IMR-90 (cell line): ENCODE measurements around the gene ADCY2. TPM values are rescaled to one million over a fixed set of nuclear protein-coding genes. Genes with fewer than 3 reads are reported as not detected.

Source experiments
- ATAC-seq: fragments of 200-7000 bp; cut with Tn5 transposase; 2 replicates; pipeline ENCODE4 v1.9.1; 2020; ENCODE audit warnings: low read depth, mild to moderate bottlenecking, moderate library complexity
- BruUV-seq: library from RNA; stranded (reverse); fragments of 400-500 nt; replicated peaks from 2 replicates; lab custom pipeline; 2021; lab: Mats Ljungman, UMichigan
- CTCF ChIA-PET: fragments of 300-600 bp; formaldehyde crosslinking; extraction: SDS; loops from one replicate; lab custom pipeline; 2021; ENCODE audit warnings: antibody characterized with exemption; lab: Yijun Ruan, JAX
- POLR2A ChIA-PET: fragments of 300-600 bp; sonication (Branson Sonifier 250); formaldehyde crosslinking; loops from one replicate; lab custom pipeline; 2022; ENCODE audit warnings: antibody characterized with exemption; ENCODE audit not compliant: unreplicated experiment; lab: Charles Lee
- DNase-seq: peaks from one replicate; pipeline ENCODE4 v3.0.0; 2013
- H2AFZ ChIP-seq: replicated peaks from 2 replicates; pipeline ENCODE3; 2013; ENCODE audit warnings: low read length, mild to moderate bottlenecking; ENCODE audit not compliant: poor library complexity
- H2AK5ac ChIP-seq: 2 replicates; pipeline ENCODE4 v1.6.1; 2013; ENCODE audit warnings: low read depth, low read length, inconsistent platforms
- H2AK9ac ChIP-seq: replicated peaks from 2 replicates; pipeline ENCODE3; 2013; ENCODE audit warnings: mild to moderate bottlenecking, low read depth, low read length, moderate library complexity; ENCODE audit not compliant: poor library complexity
- H2BK120ac ChIP-seq: 2 replicates; pipeline ENCODE4 v1.6.1; 2013; ENCODE audit warnings: low read depth, low read length, inconsistent platforms
- H2BK15ac ChIP-seq: 3 replicates; pipeline ENCODE4 v1.6.1; 2013; ENCODE audit warnings: low read depth, low read length, inconsistent platforms
- H2BK20ac ChIP-seq: 2 replicates; pipeline ENCODE4 v1.6.1; 2013; ENCODE audit warnings: low read depth, mild to moderate bottlenecking, inconsistent platforms, low read length, moderate library complexity
- H2BK5ac ChIP-seq: 2 replicates; pipeline ENCODE4 v1.6.1; 2013; ENCODE audit warnings: mild to moderate bottlenecking, low read depth, low read length, inconsistent platforms; ENCODE audit not compliant: poor library complexity, severe bottlenecking
- H3K14ac ChIP-seq: replicated peaks from 2 replicates; pipeline ENCODE4 v1.6.1; 2013; ENCODE audit warnings: low read depth, low read length, inconsistent platforms
- H3K18ac ChIP-seq: 2 replicates; pipeline ENCODE4 v1.6.1; 2013; ENCODE audit warnings: low read depth, low read length, control low read depth
- H3K23ac ChIP-seq: 2 replicates; pipeline ENCODE4 v1.6.1; 2013; ENCODE audit warnings: low read depth, low read length, inconsistent platforms
- H3K27ac ChIP-seq: 2 replicates; pipeline ENCODE4 v1.5.1; 2013; ENCODE audit warnings: mild to moderate bottlenecking, control low read depth, low read length; ENCODE audit not compliant: insufficient read depth
- H3K27me3 ChIP-seq: 2 replicates; pipeline ENCODE4 v1.6.1; 2013; ENCODE audit warnings: low read length; ENCODE audit not compliant: control insufficient read depth, insufficient read depth
- H3K36me3 ChIP-seq: 2 replicates; pipeline ENCODE4 v1.6.1; 2013; ENCODE audit warnings: low read length, mixed read lengths; ENCODE audit not compliant: control insufficient read depth, insufficient read depth
- H3K4ac ChIP-seq: 2 replicates; pipeline ENCODE4 v1.6.1; 2013; ENCODE audit warnings: low read depth, low read length, inconsistent platforms
- H3K4me1 ChIP-seq: 2 replicates; pipeline ENCODE4 v1.6.1; 2013; ENCODE audit warnings: low read length, mixed read lengths; ENCODE audit not compliant: control insufficient read depth, insufficient read depth
- H3K4me2 ChIP-seq: 2 replicates; pipeline ENCODE4 v1.6.1; 2013; ENCODE audit warnings: low read depth, mild to moderate bottlenecking, control low read depth, low read length, moderate library complexity
- H3K4me3 ChIP-seq: 2 replicates; pipeline ENCODE4 v1.5.1; 2013; ENCODE audit warnings: low read depth, mild to moderate bottlenecking, control low read depth, low read length, moderate library complexity; ENCODE audit not compliant: insufficient read depth
- H3K56ac ChIP-seq: 2 replicates; pipeline ENCODE4 v1.6.1; 2013; ENCODE audit warnings: low read length, inconsistent platforms; ENCODE audit not compliant: insufficient read depth; ENCODE audit errors: extremely low read depth
- H3K79me1 ChIP-seq, 2 experiments: 2 replicates each; pipeline ENCODE4 v1.6.1; 2013; ENCODE audit warnings: low read length in 2 of 2, inconsistent platforms in 1 of 2, low read depth in 1 of 2
- H3K9ac ChIP-seq: 2 replicates; pipeline ENCODE4 v1.6.1; 2013; ENCODE audit warnings: low read depth, low read length, control low read depth
- H3K9me1 ChIP-seq: 2 replicates; pipeline ENCODE4 v1.6.1; 2013; ENCODE audit warnings: low read length, inconsistent platforms; ENCODE audit not compliant: insufficient read depth
- H3K9me3 ChIP-seq: 2 replicates; pipeline ENCODE4 v1.6.1; 2013; ENCODE audit warnings: low read length; ENCODE audit not compliant: control insufficient read depth, insufficient read depth
- H4K20me1 ChIP-seq: 2 replicates; pipeline ENCODE4 v1.6.1; 2013; ENCODE audit warnings: low read length, inconsistent platforms; ENCODE audit not compliant: insufficient read depth
- H4K5ac ChIP-seq: 2 replicates; pipeline ENCODE4 v1.6.1; 2013; ENCODE audit warnings: mild to moderate bottlenecking, low read depth, low read length, control low read depth
- H4K8ac ChIP-seq, 2 experiments: 2 replicates each; pipeline ENCODE4 v1.6.1; 2013; ENCODE audit warnings: low read depth in 2 of 2, low read length in 2 of 2, control low read depth in 1 of 2, inconsistent platforms in 1 of 2
- H4K91ac ChIP-seq: 2 replicates; pipeline ENCODE4 v1.6.1; 2013; ENCODE audit warnings: low read depth, low read length, inconsistent platforms; ENCODE audit not compliant: insufficient read depth
- CEBPB ChIP-seq: IDR thresholded peaks from 2 replicates; pipeline ENCODE4 v1.6.1; 2012; ENCODE audit warnings: low read depth, low read length, improper control_type of control experiment
- CHD1 ChIP-seq: IDR thresholded peaks from 2 replicates; pipeline ENCODE4 v1.6.1; 2012; ENCODE audit warnings: low read depth, low read length, improper control_type of control experiment
- CTCF ChIP-seq: conservative IDR thresholded peaks from 2 replicates; pipeline ENCODE4 v1.5.1; 2012; ENCODE audit warnings: mild to moderate bottlenecking, low read depth, low read length, improper control_type of control experiment
- ELK1 ChIP-seq: fragments of 150-350 bp; IDR thresholded peaks from 2 replicates; pipeline ENCODE4 v1.6.1; 2016; ENCODE audit warnings: low read depth, mild to moderate bottlenecking, low read length, moderate library complexity, borderline replicate concordance
- MAFK ChIP-seq: IDR thresholded peaks from 2 replicates; pipeline ENCODE4 v1.6.1; 2012; ENCODE audit warnings: low read depth, low read length, improper control_type of control experiment
- MAZ ChIP-seq: IDR thresholded peaks from 2 replicates; pipeline ENCODE4 v1.6.1; 2012; ENCODE audit warnings: low read depth, mild to moderate bottlenecking, low read length, improper control_type of control experiment, moderate library complexity, borderline replicate concordance
- MXI1 ChIP-seq: IDR thresholded peaks from 2 replicates; pipeline ENCODE4 v1.6.1; 2012; ENCODE audit warnings: low read depth, mild to moderate bottlenecking, low read length, moderate library complexity, borderline replicate concordance
- POLR2A ChIP-seq: IDR thresholded peaks from 2 replicates; pipeline ENCODE4 v1.6.1; 2012; ENCODE audit warnings: mild to moderate bottlenecking, low read depth, low read length
- RCOR1 ChIP-seq: IDR thresholded peaks from 2 replicates; pipeline ENCODE4 v1.6.1; 2012; ENCODE audit warnings: mild to moderate bottlenecking, low read length, improper control_type of control experiment; ENCODE audit not compliant: insufficient replicate concordance
- RFX5 ChIP-seq: IDR thresholded peaks from 2 replicates; pipeline ENCODE4 v1.8.0; 2012; ENCODE audit warnings: low read depth, mild to moderate bottlenecking, low read length, moderate library complexity
- SMC3 ChIP-seq: fragments of 150-350 bp; IDR thresholded peaks from 2 replicates; pipeline ENCODE4 v1.6.1; 2016; ENCODE audit warnings: low read depth, mild to moderate bottlenecking, antibody characterized with exemption, low read length, moderate library complexity
- USF2 ChIP-seq: fragments of 150-350 bp; IDR thresholded peaks from 2 replicates; pipeline ENCODE4 v1.6.1; 2017; ENCODE audit warnings: mild to moderate bottlenecking, antibody characterized with exemption, low read length, low read depth
- WGBS, 2 experiments: methylation state at CpG; one replicate each; pipeline versions ENCODE4 v1.1.5 to v1.1.7; 2013; ENCODE audit warnings: missing lambda C conversion rate in 2 of 2; ENCODE audit not compliant: insufficient read length in 1 of 2; ENCODE audit errors: extremely low coverage in 2 of 2; 5-methylcytosine and 5-hydroxymethylcytosine counted together
- dilution Hi-C: fragments of 300-500 bp; cut with HindIII; formaldehyde crosslinking; loops from one replicate; pipeline ENCODE4 v1.14.3; 2018; ENCODE audit warnings: low sequenced_read_pairs; ENCODE audit not compliant: unreplicated experiment
- in situ Hi-C: fragments of 300-500 bp; cut with MboI; formaldehyde crosslinking; loops from 3 replicates; pipeline ENCODE4 v1.14.3; 2019; ENCODE audit warnings: low sequenced_read_pairs, inconsistent platforms, mixed read lengths
- intact Hi-C: fragments of 100-400 bp; cut with micrococcal nuclease; formaldehyde crosslinking; loops from 2 replicates; pipeline ENCODE4 v1.10.0; 2022
- polyA plus RNA-seq, 3 experiments: library from polyadenylated mRNA; depleted of rRNA; stranded (reverse); fragments of >200 nt; gene quantifications; 2 replicates each; pipeline ENCODE4 v1.2.3, GENCODE V29; 2012; ENCODE audit warnings: low replicate concordance in 1 of 3
- total RNA-seq: library from RNA; depleted of rRNA; stranded (reverse); fragments of >200 nt; gene quantifications from 2 replicates; pipeline ENCODE4 v1.2.3, GENCODE V29; 2012

Gene ADCY2
- total and polyA plus RNA-seq, 2 of the 4 experiments (the other 2 are of a cell fraction): not detected

GRCh38 chr5:7565559-7565958, 169.6 kb downstream of the ADCY2 start:
- intact Hi-C loops: no loop called here

More at GRCh38 chr5:7565559-7565958, 169.6 kb downstream of the ADCY2 start:
- no peak for ATAC-seq
- Histone ChIP-seq H3K4me2 (no peak overlapping the region), H4K20me1 (no peaks in the 10 kb centered on the region), H2BK20ac (no peak overlapping the region), H4K5ac (no peak overlapping the region), H2BK120ac (no peak overlapping the region), H3K9me3 (peaks cover 8% of the 10 kb centered on the region), H3K14ac (no peak overlapping the region), H3K23ac (no peak overlapping the region), H3K27ac (no peak overlapping the region), H3K4me1 (no peaks in the 10 kb centered on the region), H2BK5ac (no peak overlapping the region), H3K79me1 (no peaks in the 10 kb centered on the region), H2AK5ac (no peak overlapping the region), H3K9ac (no peak overlapping the region), H2AK9ac (no peak overlapping the region), H3K9me1 (no peaks in the 10 kb centered on the region), H3K4ac (no peak overlapping the region), H3K27me3 (no peaks in the 10 kb centered on the region), H2BK15ac (no peak overlapping the region), H4K91ac (no peak overlapping the region), H3K4me3 (no peak overlapping the region), H3K18ac (no peak overlapping the region), H3K56ac (no peak overlapping the region), H2AFZ (no peak overlapping the region), H4K8ac (no peak overlapping the region), H3K36me3 (no peaks in the 10 kb centered on the region)
- CTCF ChIA-PET: no interaction called here
- dilution Hi-C loops: no loop called here
- no CpG with 5 or more reads among the region's 2 CpGs for WGBS, 2 experiments
- DNase-seq: no peak
- BruUV-seq: no TSS peak
- in situ Hi-C loops: no loop called here
- POLR2A ChIA-PET: no interaction called here
- no peak for TF ChIP-seq CEBPB
- TF ChIP-seq MAZ: no peak
- no peak for TF ChIP-seq SMC3
- TF ChIP-seq RFX5: no peak
- no peak for TF ChIP-seq CTCF
- no peak for TF ChIP-seq ELK1
- TF ChIP-seq CHD1: no peak
- TF ChIP-seq MAFK: no peak
- no peak for TF ChIP-seq MXI1
- TF ChIP-seq USF2: no peak
- TF ChIP-seq POLR2A: no peak
- no peak for TF ChIP-seq RCOR1
